ENCODE data around the gene SUN1.
"Not testable (repeated sequence)": the region's sequence is repeated elsewhere in the genome, so short reads cannot be mapped to it uniquely, and the experiment has no call there.

Gene SUN1

GRCh38 chr7:832968-833424 is 720 bp downstream of the SUN1 start:
- in situ Hi-C loops (cut with HindIII; ENCODE audit: low sequenced_read_pairs), result no loop called here

DNA sequence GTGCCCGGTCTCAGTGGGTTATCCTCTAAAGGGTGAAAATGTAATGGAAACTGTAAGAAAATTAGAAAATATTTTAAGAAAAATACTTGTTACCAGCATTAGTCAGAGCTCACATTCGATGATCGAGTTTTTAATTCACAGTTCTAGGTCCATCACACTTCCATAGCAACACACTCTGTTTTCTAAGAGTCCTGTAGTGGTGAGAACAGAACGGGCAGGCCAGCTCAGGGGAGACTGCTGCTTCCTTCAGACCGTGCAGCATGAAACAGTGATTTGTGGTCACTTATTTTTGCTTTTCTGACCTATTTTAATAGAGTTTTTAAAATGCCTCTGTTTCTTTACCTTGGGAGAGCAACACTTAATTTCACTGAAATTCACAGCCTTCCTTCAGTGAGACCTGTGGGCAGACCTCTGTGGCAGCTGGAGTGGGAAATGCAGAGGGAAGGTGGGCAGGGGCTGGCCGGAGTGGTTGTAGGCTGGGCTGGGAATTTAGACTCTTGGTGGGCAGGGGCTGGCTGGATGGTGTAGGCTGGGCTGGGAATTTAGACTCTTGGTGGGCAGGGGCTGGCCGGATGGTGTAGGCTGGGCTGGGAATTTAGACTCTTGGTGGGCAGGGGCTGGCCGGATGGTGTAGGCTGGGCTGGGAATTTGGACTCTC is 1.5 kb downstream of the SUN1 start:
- in situ Hi-C loops (cut with HindIII; ENCODE audit: low sequenced_read_pairs), result no loop called here

GRCh38 chr7:834277-834676 is 2.0 kb downstream of the SUN1 start:
- in situ Hi-C loops (cut with HindIII; ENCODE audit: low sequenced_read_pairs), result no loop called here

GRCh38 chr7:835021-835420 is 2.7 kb downstream of the SUN1 start:
- in situ Hi-C loops (cut with HindIII; ENCODE audit: low sequenced_read_pairs), result no loop called here

DNA sequence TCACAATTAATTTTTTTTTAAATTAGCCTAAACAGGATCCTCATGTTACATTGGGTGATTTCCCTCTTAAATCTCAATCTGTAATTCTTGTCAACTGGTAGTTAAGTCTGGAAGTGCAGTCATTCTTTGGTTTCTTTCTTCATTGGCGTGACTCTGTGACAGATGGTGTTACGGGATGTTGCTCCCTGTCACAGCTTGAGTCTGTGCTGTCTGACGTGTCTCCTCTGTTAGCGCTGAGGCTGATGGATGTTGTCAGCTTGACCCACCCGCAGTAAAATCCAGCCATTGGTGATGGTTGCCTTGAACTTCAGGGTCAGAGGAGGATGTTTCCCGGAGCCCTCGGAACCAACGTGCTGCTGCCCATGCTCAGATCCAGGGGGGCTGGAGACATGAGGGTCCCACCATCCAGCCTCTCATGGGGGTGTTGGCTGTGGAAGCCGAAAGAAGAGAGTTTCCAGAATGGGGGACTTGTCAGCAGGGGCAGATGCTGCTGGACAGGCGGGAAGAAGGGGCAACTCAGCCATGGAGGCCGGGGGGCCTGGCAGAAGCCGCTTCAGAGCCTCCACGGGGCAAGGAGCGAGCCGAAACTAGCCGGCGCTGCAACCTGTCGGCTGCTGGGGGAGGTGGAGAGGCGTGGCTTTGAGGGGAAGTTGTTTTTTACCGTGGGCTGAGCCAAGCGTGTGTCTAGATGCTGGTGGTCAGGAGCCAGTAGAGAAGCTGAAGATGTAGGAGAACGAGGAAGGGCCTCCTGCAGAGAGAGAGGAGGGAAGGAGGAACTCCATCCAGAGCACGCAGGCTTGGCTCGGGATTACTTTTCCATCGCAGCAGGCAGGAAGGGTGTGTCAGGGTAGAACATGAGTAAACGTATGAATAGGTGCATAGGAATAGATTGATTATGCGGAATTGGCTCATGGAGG is 3.5 kb downstream of the SUN1 start:
- in situ Hi-C loops (cut with HindIII; ENCODE audit: low sequenced_read_pairs), result no loop called here

GRCh38 chr7:836429-836828 is 4.2 kb downstream of the SUN1 start:
- in situ Hi-C loops (cut with HindIII; ENCODE audit: low sequenced_read_pairs), result no loop called here

- in situ Hi-C loops (cut with HindIII; ENCODE audit: low sequenced_read_pairs), result no loop called here
These were observed 4.7 kb downstream of the SUN1 start for GRCh38 chr7:837001-837400.

GRCh38 chr7:840001-840600 is 7.8 kb downstream of the SUN1 start:
- in situ Hi-C loops (cut with HindIII; ENCODE audit: low sequenced_read_pairs), result no loop called here

DNA sequence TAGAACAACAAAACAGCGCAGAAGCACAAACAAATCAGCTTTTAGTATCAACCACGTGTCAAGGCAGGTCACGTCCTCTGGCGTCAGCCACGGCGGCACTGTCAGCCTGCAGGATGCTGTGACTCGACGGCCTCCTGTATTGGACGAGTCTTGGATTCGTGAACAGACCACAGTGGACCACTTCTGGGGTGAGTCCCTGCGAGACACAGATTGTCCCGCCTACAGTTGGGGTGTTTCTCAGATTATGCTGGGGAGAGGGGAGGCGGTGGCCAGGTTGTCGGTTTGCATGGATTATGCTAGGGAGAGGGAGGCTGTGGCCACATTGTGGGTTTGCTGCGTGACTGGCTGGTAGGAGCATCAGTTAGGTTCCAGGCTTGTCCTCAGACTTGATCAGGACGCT is 9.7 kb downstream of the SUN1 start:
- in situ Hi-C loops (cut with HindIII; ENCODE audit: low sequenced_read_pairs), result no loop called here

DNA sequence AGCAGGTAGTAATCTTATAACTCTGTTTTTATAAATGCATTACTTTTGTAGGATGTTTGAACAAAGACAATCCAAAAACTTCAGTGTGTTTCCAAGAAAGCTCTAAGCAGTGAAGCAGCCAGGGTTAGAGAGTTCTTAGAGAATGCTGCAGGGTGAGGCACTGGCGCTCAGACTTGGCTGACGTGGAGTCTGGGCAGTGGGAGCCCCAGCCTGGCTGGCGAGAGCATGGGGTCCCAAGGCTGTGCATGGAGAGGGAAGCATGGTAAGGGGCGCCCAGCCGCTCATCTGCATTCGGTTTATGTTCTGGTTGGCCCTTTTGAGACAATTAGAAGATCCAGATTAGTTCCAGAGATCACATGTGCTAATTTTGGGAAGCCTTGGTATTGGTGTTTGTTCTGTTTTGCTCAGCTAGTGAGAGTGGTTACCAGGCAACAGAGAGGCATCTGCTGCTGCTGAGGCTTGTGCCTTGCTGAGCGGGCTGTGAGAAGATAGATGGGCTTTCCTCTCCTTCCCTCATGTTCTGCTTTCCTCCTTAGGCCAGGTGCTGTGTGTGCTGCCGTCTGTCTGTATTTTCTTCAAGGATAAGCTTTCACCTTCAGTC is 10.3 kb downstream of the SUN1 start:
- in situ Hi-C loops (cut with HindIII; ENCODE audit: low sequenced_read_pairs), result no loop called here

- in situ Hi-C loops (cut with HindIII; ENCODE audit: low sequenced_read_pairs), result no loop called here
These were observed 11.0 kb downstream of the SUN1 start for GRCh38 chr7:843230-843629.

- in situ Hi-C loops (cut with HindIII; ENCODE audit: low sequenced_read_pairs), result no loop called here
These were observed 11.8 kb downstream of the SUN1 start for GRCh38 chr7:844043-844442.

- in situ Hi-C loops (cut with HindIII; ENCODE audit: low sequenced_read_pairs), result no loop called here
These were observed 12.2 kb downstream of the SUN1 start for GRCh38 chr7:844514-844913.

GRCh38 chr7:845091-845490 is 12.8 kb downstream of the SUN1 start:
- in situ Hi-C loops (cut with HindIII; ENCODE audit: low sequenced_read_pairs), result no loop called here

- in situ Hi-C loops (cut with HindIII; ENCODE audit: low sequenced_read_pairs), result no loop called here
These were observed 13.5 kb downstream of the SUN1 start for GRCh38 chr7:845731-846130.

GRCh38 chr7:846958-847650 is 14.8 kb downstream of the SUN1 start:
- in situ Hi-C loops (cut with HindIII; ENCODE audit: low sequenced_read_pairs), result not testable (repeated sequence)

DNA sequence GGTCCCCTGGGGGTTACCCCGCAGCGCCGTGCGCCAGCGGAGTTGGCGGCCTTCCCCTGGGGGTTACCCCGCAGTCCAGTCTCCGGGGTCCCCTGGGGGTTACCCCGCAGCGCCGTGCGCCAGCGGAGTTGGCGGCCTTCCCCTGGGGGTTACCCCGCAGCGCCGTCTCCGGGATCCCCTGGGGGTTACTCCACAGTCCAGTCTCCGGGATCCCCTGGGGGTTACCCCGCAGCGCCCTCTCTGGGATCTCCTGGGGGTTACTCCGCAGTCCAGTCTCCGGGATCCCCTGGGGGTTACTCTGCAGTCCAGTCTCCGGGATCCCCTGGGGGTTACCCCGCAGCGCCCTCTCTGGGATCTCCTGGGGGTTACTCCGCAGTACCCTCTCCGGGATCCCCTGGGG is 15.5 kb downstream of the SUN1 start:
- in situ Hi-C loops (cut with HindIII; ENCODE audit: low sequenced_read_pairs), result not testable (repeated sequence)

DNA sequence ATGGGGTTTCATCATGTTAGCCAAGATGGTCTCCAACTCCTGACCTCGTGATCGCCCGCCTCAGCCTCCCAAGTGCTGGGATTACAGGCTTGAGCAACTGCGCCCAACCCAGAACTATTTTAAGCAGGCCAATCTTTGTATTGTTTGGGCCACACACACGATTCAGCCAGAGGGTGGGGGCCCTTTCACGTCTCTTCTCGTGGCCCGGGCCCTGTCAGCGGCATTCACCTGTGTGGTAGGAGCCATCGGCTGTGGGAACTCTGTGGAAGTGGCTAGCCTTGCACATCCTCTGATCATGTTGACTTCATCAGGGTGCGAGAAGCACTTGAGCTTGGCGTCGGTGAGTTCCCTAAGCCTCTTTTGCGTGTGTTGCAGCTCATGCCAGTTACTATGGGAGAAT is 16.9 kb downstream of the SUN1 start:
- in situ Hi-C loops (cut with HindIII; ENCODE audit: low sequenced_read_pairs), result no loop called here

GRCh38 chr7:849781-850180 is 17.5 kb downstream of the SUN1 start:
- in situ Hi-C loops (cut with HindIII; ENCODE audit: low sequenced_read_pairs), result no loop called here

DNA sequence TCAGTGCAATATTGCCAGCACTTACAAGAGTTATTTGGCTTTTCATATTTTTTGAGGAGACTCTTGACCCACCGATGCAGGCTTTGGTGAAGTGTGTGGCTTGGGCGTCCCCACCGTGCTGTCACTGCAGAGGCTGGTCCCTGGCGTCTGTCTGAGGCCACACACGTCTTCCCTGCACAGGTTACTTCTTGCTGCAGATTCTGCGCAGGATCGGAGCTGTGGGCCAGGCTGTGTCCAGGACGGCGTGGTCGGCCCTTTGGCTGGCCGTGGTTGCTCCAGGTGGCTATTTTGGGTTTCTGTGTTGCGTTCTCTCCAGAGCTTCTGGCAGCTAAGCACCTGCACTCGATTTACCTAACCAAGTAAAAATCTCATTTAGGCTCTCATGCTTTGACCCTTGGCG is 18.9 kb downstream of the SUN1 start:
- in situ Hi-C loops (cut with HindIII; ENCODE audit: low sequenced_read_pairs), result no loop called here
